ENCODE measurements around the gene PTPRR.
A peak's percentile ranks its signal among the peaks of the same experiment; 100 is the strongest.

Gene PTPRR

DNA sequence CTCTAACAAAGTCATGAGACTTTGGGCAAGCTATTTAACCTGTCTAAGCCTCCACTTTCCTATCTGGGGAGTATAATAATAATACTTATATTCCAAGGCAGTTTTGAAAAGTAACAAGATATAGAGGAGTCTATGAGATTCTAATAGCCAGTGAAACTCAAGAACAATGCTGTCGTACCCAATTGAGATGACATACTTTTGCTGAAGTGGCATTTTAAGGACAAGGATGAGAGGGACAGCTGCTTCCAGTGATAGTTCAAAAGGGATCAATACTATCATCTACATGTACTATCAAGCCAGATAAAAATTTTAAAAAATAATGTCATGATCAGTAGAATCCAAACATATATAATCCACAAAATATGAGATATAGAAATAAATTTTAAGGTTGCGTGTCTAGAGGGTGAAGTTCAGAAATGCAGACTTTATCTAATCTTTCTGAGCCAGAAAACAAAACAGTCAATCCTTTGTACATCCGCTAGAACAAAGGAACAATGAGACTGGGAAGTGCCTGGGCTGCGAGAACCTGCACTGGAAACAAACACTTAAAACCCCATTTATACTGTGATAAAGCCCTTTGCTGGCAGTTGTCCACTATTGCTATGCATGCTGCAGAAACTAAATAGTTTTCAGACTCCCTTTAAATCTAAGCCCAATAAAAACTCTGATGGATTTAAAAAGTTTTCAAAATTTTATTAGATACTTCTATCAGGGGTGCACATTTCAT is 321.9 kb downstream of the PTPRR start:
- Histone ChIP-seq H3K27ac (ENCODE audit: insufficient read depth in 1 of 2, low read depth in 1 of 2, low read length in 2 of 2, poor library complexity in 1 of 2, severe bottlenecking in 2 of 2) (no peak overlapping the region), H3K9me3 (ENCODE audit: control extremely low read depth in 1 of 5, control insufficient read depth in 4 of 5, insufficient read depth in 2 of 5, low read depth in 1 of 5, low read length in 4 of 5) (no peaks in the 10 kb centered on the region), H3K4me1 (ENCODE audit: control extremely low read depth in 1 of 4, control insufficient read depth in 4 of 4, insufficient read depth in 4 of 4, low read length in 3 of 4) (no peaks in the 10 kb centered on the region), H3K36me3 (ENCODE audit: control insufficient read depth in 4 of 4, insufficient read depth in 4 of 4, low read length in 3 of 4) (no peaks in the 10 kb centered on the region), H3K27me3 (replicated peaks in 2 of 5; ENCODE audit: control insufficient read depth in 4 of 5, insufficient read depth in 5 of 5, low read length in 4 of 5) (peaks cover 0 to 2% (median 0%) of the 10 kb centered on the region in 5 experiments), H3K4me3 (ENCODE audit: control insufficient read depth in 1 of 7, extremely low read depth in 1 of 7, insufficient read depth in 4 of 7, low read depth in 2 of 7, low read length in 6 of 7) (no peak overlapping the region)
- ChIA-PET POLR2A (no interaction called here), CTCF (interaction anchor here (1.1 kb wide), 1 partner anchor 129 kb away, joined by 3 read pairs; no protein-coding TSS in a partner anchor)
- no peak for DNase-seq
- WGBS (ENCODE audit: insufficient coverage): 100% methylated on average over 3 of the region's 4 CpGs

DNA sequence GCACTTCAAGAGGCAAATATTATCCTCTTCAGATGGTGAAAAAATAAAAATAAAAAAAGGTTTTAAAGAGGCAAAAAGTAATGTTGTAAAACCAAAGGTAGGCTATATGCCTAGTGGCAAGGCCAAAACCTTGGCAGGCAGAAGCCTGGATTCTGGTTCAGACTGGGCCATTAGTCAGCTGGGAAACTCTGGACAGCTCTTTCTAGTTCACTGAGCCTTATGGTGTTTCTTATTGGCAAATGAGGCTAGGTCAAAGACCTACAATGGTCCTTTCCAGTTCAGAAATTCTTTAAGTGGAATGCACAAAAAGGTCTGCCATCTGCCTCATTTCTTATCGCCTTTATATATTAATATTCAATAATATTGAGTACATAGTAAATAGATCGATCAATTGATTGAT is 327.9 kb downstream of the PTPRR start:
- no peaks in the 10 kb centered on the region for H3K4me1 ChIP-seq (ENCODE audit: control extremely low read depth in 1 of 4, control insufficient read depth in 4 of 4, insufficient read depth in 4 of 4, low read length in 3 of 4)
- DNase-seq: no peak
- ChIA-PET POLR2A (no interaction called here), CTCF (interaction anchor here (1.1 to 3.2 kb wide), 2 partner anchors 127 to 129 kb away, joined by 3 to 13 read pairs; no protein-coding TSS in a partner anchor)
- no peaks in the 10 kb centered on the region for H3K27me3 ChIP-seq (replicated peaks in 2 of 5; ENCODE audit: control insufficient read depth in 4 of 5, insufficient read depth in 5 of 5, low read length in 4 of 5)
- H3K27ac ChIP-seq (ENCODE audit: insufficient read depth in 1 of 2, low read depth in 1 of 2, low read length in 2 of 2, poor library complexity in 1 of 2, severe bottlenecking in 2 of 2): no peak overlapping the region
- no CpG with 5 or more reads among the region's 2 CpGs for WGBS (ENCODE audit: insufficient coverage)
- no peaks in the 10 kb centered on the region for H3K9me3 ChIP-seq (ENCODE audit: control extremely low read depth in 1 of 5, control insufficient read depth in 4 of 5, insufficient read depth in 2 of 5, low read depth in 1 of 5, low read length in 4 of 5)
- H3K4me3 ChIP-seq (ENCODE audit: control insufficient read depth in 1 of 7, extremely low read depth in 1 of 7, insufficient read depth in 4 of 7, low read depth in 2 of 7, low read length in 6 of 7): no peak overlapping the region
- H3K36me3 ChIP-seq (ENCODE audit: control insufficient read depth in 4 of 4, insufficient read depth in 4 of 4, low read length in 3 of 4): no peaks in the 10 kb centered on the region

DNA sequence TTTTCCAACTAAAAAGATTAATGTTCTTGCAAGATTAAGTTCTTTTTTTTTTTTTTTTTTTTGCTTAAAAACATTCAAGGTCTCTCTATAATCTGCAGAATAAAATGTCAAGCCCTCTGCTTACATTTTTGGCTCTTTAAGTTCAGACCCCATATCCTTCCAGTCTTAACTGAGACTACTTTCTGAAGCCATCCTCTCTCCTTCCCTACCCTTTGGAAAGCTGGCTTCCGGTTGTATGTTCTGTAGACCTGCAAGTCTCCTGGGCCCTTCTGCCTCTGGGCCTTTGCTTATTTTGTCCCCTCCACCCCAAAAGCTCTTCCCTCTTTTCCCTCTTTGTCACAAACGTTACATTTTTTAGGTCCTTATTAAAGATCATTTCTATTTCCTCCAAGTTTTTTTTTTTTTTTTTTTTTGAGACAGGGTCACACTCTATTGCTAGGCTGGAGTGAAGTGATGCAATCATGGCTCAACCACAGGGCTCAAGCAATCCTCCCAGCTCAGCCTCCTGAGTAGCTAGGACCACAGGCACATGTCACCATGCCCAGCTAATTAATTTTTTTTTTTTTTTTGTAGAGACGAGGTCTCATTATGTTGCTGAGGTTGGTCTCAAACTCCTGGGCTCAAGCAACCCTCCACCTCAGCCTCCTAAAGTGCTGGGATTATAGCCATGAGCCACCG is 329.9 kb downstream of the PTPRR start:
- Histone ChIP-seq H3K27me3 (replicated peaks in 2 of 5; ENCODE audit: control insufficient read depth in 4 of 5, insufficient read depth in 5 of 5, low read length in 4 of 5) (no peaks in the 10 kb centered on the region), H3K4me1 (ENCODE audit: control extremely low read depth in 1 of 4, control insufficient read depth in 4 of 4, insufficient read depth in 4 of 4, low read length in 3 of 4) (no peaks in the 10 kb centered on the region), H3K9me3 (ENCODE audit: control extremely low read depth in 1 of 5, control insufficient read depth in 4 of 5, insufficient read depth in 2 of 5, low read depth in 1 of 5, low read length in 4 of 5) (no peaks in the 10 kb centered on the region), H3K36me3 (ENCODE audit: control insufficient read depth in 4 of 4, insufficient read depth in 4 of 4, low read length in 3 of 4) (no peaks in the 10 kb centered on the region), H3K27ac (ENCODE audit: insufficient read depth in 1 of 2, low read depth in 1 of 2, low read length in 2 of 2, poor library complexity in 1 of 2, severe bottlenecking in 2 of 2) (no peak overlapping the region), H3K4me3 (ENCODE audit: control insufficient read depth in 1 of 7, extremely low read depth in 1 of 7, insufficient read depth in 4 of 7, low read depth in 2 of 7, low read length in 6 of 7) (no peak overlapping the region)
- CTCF ChIA-PET: interaction anchor here (0.7 to 3.9 kb wide), 9 partner anchors 12 to 791 kb away, joined by 3 to 17 read pairs (median 5); no protein-coding TSS in a partner anchor
- POLR2A ChIA-PET: interaction anchor here (0.6 to 0.7 kb wide), 2 partner anchors 1072 to 1249 kb away, joined by 3 read pairs; no protein-coding TSS in a partner anchor
- DNase-seq: no peak
- WGBS (ENCODE audit: insufficient coverage): 100% methylated on average over 2 of the region's 4 CpGs

DNA sequence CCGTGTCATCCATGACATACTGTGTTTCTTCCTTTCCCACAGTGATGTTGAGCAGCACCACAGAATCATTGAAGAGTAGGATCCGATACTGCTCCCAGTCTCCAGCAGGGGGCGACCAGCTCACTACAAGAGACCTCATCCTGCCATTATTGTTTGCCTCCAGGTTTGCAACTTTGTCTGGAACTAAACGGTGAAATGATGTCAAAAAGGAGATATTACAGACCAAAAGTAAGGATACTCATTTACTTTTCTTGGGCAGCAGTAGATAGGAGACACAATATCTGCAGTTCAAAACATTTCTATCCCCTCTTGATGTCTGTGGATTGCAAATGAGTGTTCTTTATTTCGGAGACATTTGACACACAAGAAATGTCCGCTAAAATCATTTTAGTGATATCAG is 330.5 kb downstream of the PTPRR start:
- Histone ChIP-seq H3K27ac (ENCODE audit: insufficient read depth in 1 of 2, low read depth in 1 of 2, low read length in 2 of 2, poor library complexity in 1 of 2, severe bottlenecking in 2 of 2) (no peak overlapping the region), H3K36me3 (ENCODE audit: control insufficient read depth in 4 of 4, insufficient read depth in 4 of 4, low read length in 3 of 4) (no peaks in the 10 kb centered on the region), H3K27me3 (replicated peaks in 2 of 5; ENCODE audit: control insufficient read depth in 4 of 5, insufficient read depth in 5 of 5, low read length in 4 of 5) (no peaks in the 10 kb centered on the region), H3K4me3 (ENCODE audit: control insufficient read depth in 1 of 7, extremely low read depth in 1 of 7, insufficient read depth in 4 of 7, low read depth in 2 of 7, low read length in 6 of 7) (no peak overlapping the region), H3K4me1 (ENCODE audit: control extremely low read depth in 1 of 4, control insufficient read depth in 4 of 4, insufficient read depth in 4 of 4, low read length in 3 of 4) (no peaks in the 10 kb centered on the region), H3K9me3 (ENCODE audit: control extremely low read depth in 1 of 5, control insufficient read depth in 4 of 5, insufficient read depth in 2 of 5, low read depth in 1 of 5, low read length in 4 of 5) (no peaks in the 10 kb centered on the region)
- CTCF ChIA-PET: interaction anchor here (1.0 to 3.9 kb wide), 7 partner anchors 11 to 141 kb away, joined by 3 to 17 read pairs (median 9); no protein-coding TSS in a partner anchor
- WGBS (ENCODE audit: insufficient coverage): 0% methylated on average over 1 of the region's 6 CpGs
- DNase-seq: peak; percentile 75 to 87 (median 81)
- POLR2A ChIA-PET: interaction anchor here (0.7 kb wide), 1 partner anchor 1073 kb away, joined by 3 read pairs; no protein-coding TSS in a partner anchor

Data from common myeloid progenitor, CD34-positive (primary cell).